ENCODE data around the gene RAPGEF1.
A peak's percentile ranks its signal among the peaks of the same experiment; 100 is the strongest.

The RAPGEF1 gene

GRCh38 chr9:131625508-131625787, 114.4 kb downstream of the RAPGEF1 start:
- ChIA-PET CTCF (interaction anchor here (0.5 to 1.7 kb wide), 5 partner anchors 9 to 224 kb away, joined by 3 to 10 read pairs (median 4); no protein-coding TSS in a partner anchor), POLR2A (interaction anchor here (1.3 to 1.7 kb wide), 3 partner anchors 36 to 108 kb away, joined by 3 to 4 read pairs (median 3); no protein-coding TSS in a partner anchor)
- Histone ChIP-seq H3K4me1 (ENCODE audit: control insufficient read depth, insufficient read depth, low read length) (peaks cover 2% of the 10 kb centered on the region; the same call in 1 of the 2 replicates), H3K36me3 (ENCODE audit: control insufficient read depth in 2 of 2, insufficient read depth in 1 of 2, low read length in 2 of 2) (peaks cover 0 to 57% of the 10 kb centered on the region in 2 experiments; a peak in 2 of 3 replicates), H3K4me3 (ENCODE audit: low read depth, low read length) (no peak overlapping the region), H3K27ac (ENCODE audit: extremely low read depth, low read depth, low read length) (no peak overlapping the region), H3K9me3 (ENCODE audit: control insufficient read depth, insufficient read depth, low read depth, low read length) (no peaks in the 10 kb centered on the region)
- TF ChIP-seq ZEB2 (tag by site-specific recombination; IDR thresholded peaks at IDR 0.05): no peak
- TF ChIP-seq GLI4 (tag by site-specific recombination; IDR thresholded peaks at IDR 0.05): no peak
- TF ChIP-seq FEZF1 (tag by site-specific recombination; IDR thresholded peaks at IDR 0.05): no peak
- TF ChIP-seq ZNF223 (tag by site-specific recombination; IDR thresholded peaks at IDR 0.05): no peak
- TF ChIP-seq CTCF (tag by site-specific recombination; IDR thresholded peaks at IDR 0.05): no peak
- TF ChIP-seq ZNF121 (tag by site-specific recombination; IDR thresholded peaks at IDR 0.05): no peak
- no peak for TF ChIP-seq KLF17 (tag by site-specific recombination; IDR thresholded peaks at IDR 0.05)
- no peak for TF ChIP-seq ZBTB1 (tag by site-specific recombination; IDR thresholded peaks at IDR 0.05)

- H3K27ac ChIP-seq (ENCODE audit: extremely low read depth, low read depth, low read length): no peak overlapping the region
- H3K4me3 ChIP-seq (ENCODE audit: low read depth, low read length): no peak overlapping the region
- peaks cover 0 to 62% of the 10 kb centered on the region in 2 experiments; a peak in 2 of 3 replicates for H3K36me3 ChIP-seq (ENCODE audit: control insufficient read depth in 2 of 2, insufficient read depth in 1 of 2, low read length in 2 of 2)
- no peaks in the 10 kb centered on the region for H3K9me3 ChIP-seq (ENCODE audit: control insufficient read depth, insufficient read depth, low read depth, low read length)
- H3K4me1 ChIP-seq (ENCODE audit: control insufficient read depth, insufficient read depth, low read length): peaks cover 2% of the 10 kb centered on the region; the same call in 1 of the 2 replicates
- POLR2A ChIA-PET: interaction anchor here (0.7 to 1.7 kb wide), 7 partner anchors 10 to 115 kb away, joined by 3 to 5 read pairs (median 3); partner anchors contain the start of gene RAPGEF1
- CTCF ChIA-PET: interaction anchor here (0.5 to 1.7 kb wide), 8 partner anchors 11 to 223 kb away, joined by 3 to 10 read pairs (median 4); no protein-coding TSS in a partner anchor
- no peak for TF ChIP-seq ZNF510 (tag by site-specific recombination; IDR thresholded peaks at IDR 0.05; ENCODE audit: insufficient replicate concordance)
- peak; percentile 97 for TF ChIP-seq ZBTB21 (tag by site-specific recombination; IDR thresholded peaks at IDR 0.05)
- TF ChIP-seq ZNF843 (tag by site-specific recombination; IDR thresholded peaks at IDR 0.05): no peak
- no peak for TF ChIP-seq ZFP3 (tag by site-specific recombination; IDR thresholded peaks at IDR 0.05; ENCODE audit: low read depth)
- TF ChIP-seq ZNF214 (tag by site-specific recombination; IDR thresholded peaks at IDR 0.05; ENCODE audit: borderline replicate concordance): no peak
- no peak for TF ChIP-seq ZNF561 (tag by site-specific recombination; IDR thresholded peaks at IDR 0.05; ENCODE audit: borderline replicate concordance)
- TF ChIP-seq PATZ1 (tag by site-specific recombination; IDR thresholded peaks at IDR 0.05): peak; percentile 81
- TF ChIP-seq, protein P1, sequence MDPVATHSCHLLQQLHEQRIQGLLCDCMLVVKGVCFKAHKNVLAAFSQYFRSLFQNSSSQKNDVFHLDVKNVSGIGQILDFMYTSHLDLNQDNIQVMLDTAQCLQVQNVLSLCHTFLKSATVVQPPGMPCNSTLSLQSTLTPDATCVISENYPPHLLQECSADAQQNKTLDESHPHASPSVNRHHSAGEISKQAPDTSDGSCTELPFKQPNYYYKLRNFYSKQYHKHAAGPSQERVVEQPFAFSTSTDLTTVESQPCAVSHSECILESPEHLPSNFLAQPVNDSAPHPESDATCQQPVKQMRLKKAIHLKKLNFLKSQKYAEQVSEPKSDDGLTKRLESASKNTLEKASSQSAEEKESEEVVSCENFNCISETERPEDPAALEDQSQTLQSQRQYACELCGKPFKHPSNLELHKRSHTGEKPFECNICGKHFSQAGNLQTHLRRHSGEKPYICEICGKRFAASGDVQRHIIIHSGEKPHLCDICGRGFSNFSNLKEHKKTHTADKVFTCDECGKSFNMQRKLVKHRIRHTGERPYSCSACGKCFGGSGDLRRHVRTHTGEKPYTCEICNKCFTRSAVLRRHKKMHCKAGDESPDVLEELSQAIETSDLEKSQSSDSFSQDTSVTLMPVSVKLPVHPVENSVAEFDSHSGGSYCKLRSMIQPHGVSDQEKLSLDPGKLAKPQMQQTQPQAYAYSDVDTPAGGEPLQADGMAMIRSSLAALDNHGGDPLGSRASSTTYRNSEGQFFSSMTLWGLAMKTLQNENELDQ (tag by site-specific recombination; IDR thresholded peaks at IDR 0.05; ENCODE audit: low read depth): no peak
- TF ChIP-seq, protein P2, sequence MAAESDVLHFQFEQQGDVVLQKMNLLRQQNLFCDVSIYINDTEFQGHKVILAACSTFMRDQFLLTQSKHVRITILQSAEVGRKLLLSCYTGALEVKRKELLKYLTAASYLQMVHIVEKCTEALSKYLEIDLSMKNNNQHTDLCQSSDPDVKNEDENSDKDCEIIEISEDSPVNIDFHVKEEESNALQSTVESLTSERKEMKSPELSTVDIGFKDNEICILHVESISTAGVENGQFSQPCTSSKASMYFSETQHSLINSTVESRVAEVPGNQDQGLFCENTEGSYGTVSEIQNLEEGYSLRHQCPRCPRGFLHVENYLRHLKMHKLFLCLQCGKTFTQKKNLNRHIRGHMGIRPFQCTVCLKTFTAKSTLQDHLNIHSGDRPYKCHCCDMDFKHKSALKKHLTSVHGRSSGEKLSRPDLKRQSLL (tag by site-specific recombination; IDR thresholded peaks at IDR 0.05): no peak
- TF ChIP-seq ZFHX2 (tag by site-specific recombination; conservative IDR thresholded peaks at IDR 0.05): peak; percentile 77
- TF ChIP-seq, protein P3, sequence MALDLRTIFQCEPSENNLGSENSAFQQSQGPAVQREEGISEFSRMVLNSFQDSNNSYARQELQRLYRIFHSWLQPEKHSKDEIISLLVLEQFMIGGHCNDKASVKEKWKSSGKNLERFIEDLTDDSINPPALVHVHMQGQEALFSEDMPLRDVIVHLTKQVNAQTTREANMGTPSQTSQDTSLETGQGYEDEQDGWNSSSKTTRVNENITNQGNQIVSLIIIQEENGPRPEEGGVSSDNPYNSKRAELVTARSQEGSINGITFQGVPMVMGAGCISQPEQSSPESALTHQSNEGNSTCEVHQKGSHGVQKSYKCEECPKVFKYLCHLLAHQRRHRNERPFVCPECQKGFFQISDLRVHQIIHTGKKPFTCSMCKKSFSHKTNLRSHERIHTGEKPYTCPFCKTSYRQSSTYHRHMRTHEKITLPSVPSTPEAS (tag by site-specific recombination; IDR thresholded peaks at IDR 0.05): no peak
These were observed 115.0 kb downstream of the RAPGEF1 start for GRCh38 chr9:131624636-131625507.
